Hepatocyte (in vitro differentiated cells): Measurements from ENCODE around the gene ABCB8.

Experiments used
- CTCF ChIP-seq: fragments of 200-600 bp; sonication (generic); IDR thresholded peaks from 2 replicates; pipeline ENCODE4 v1.5.1; 2016; ENCODE audit warnings: antibody characterized with exemption, mild to moderate bottlenecking; ENCODE audit not compliant: poor library complexity
- EZH2 ChIP-seq: fragments of 200-600 bp; sonication (generic); IDR thresholded peaks from 2 replicates; pipeline ENCODE4 v1.6.1; 2016; ENCODE audit warnings: antibody characterized with exemption, mild to moderate bottlenecking, borderline replicate concordance
- EZH2phosphoT487 ChIP-seq: fragments of 200-600 bp; sonication (generic); IDR thresholded peaks from one replicate; pipeline ENCODE4 v1.6.1; 2018; ENCODE audit warnings: antibody characterized with exemption, mild to moderate bottlenecking, low read depth, moderate library complexity; ENCODE audit not compliant: unreplicated experiment, severe bottlenecking

GRCh38 chr7:151031011-151031410, 2.8 kb downstream of the ABCB8 start:
- TF ChIP-seq EZH2phosphoT487 (no peak), CTCF (no peak), EZH2 (no peak)
